ENCODE measurements around the gene OTX1.

DNA sequence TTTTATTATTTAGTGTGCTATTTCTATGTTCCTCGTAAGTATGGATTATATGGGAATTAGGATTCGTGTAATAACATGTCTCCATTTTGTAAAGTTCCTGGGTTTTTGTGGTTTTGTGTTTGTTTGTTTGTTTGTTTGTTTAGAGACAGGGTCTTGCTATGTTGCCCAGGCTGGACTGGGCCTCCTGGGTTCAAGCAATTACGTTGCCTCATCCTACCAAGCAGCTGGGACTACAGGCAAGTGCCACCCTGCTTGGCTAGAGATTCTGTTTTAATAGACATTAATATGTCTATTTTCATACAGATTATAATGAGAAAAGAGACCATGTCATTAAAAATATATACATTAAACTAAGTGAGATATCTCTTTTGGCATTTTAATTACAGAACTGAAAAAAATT is 35.2 kb upstream of the OTX1 start:
- TF ChIP-seq, protein P1, sequence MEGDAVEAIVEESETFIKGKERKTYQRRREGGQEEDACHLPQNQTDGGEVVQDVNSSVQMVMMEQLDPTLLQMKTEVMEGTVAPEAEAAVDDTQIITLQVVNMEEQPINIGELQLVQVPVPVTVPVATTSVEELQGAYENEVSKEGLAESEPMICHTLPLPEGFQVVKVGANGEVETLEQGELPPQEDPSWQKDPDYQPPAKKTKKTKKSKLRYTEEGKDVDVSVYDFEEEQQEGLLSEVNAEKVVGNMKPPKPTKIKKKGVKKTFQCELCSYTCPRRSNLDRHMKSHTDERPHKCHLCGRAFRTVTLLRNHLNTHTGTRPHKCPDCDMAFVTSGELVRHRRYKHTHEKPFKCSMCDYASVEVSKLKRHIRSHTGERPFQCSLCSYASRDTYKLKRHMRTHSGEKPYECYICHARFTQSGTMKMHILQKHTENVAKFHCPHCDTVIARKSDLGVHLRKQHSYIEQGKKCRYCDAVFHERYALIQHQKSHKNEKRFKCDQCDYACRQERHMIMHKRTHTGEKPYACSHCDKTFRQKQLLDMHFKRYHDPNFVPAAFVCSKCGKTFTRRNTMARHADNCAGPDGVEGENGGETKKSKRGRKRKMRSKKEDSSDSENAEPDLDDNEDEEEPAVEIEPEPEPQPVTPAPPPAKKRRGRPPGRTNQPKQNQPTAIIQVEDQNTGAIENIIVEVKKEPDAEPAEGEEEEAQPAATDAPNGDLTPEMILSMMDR (IDR thresholded peaks at IDR 0.05; ENCODE audit: low read depth, low read length, missing input control), result no peak
- TF ChIP-seq YY1 (IDR thresholded peaks at IDR 0.05), result no peak
- TF ChIP-seq GABPA (IDR thresholded peaks at IDR 0.05 in 1 of 2, conservative IDR thresholded peaks at IDR 0.05 in 1 of 2), result no peak
- TF ChIP-seq JUND (IDR thresholded peaks at IDR 0.05), result no peak
- no peak for TF ChIP-seq RAD21 (IDR thresholded peaks at IDR 0.05)
- no peak for TF ChIP-seq EGR1 (IDR thresholded peaks at IDR 0.05; ENCODE audit: low read depth in 2 of 2)
- TF ChIP-seq, protein P2, sequence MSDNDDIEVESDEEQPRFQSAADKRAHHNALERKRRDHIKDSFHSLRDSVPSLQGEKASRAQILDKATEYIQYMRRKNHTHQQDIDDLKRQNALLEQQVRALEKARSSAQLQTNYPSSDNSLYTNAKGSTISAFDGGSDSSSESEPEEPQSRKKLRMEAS (IDR thresholded peaks at IDR 0.05), result no peak
- TF ChIP-seq, protein P3, sequence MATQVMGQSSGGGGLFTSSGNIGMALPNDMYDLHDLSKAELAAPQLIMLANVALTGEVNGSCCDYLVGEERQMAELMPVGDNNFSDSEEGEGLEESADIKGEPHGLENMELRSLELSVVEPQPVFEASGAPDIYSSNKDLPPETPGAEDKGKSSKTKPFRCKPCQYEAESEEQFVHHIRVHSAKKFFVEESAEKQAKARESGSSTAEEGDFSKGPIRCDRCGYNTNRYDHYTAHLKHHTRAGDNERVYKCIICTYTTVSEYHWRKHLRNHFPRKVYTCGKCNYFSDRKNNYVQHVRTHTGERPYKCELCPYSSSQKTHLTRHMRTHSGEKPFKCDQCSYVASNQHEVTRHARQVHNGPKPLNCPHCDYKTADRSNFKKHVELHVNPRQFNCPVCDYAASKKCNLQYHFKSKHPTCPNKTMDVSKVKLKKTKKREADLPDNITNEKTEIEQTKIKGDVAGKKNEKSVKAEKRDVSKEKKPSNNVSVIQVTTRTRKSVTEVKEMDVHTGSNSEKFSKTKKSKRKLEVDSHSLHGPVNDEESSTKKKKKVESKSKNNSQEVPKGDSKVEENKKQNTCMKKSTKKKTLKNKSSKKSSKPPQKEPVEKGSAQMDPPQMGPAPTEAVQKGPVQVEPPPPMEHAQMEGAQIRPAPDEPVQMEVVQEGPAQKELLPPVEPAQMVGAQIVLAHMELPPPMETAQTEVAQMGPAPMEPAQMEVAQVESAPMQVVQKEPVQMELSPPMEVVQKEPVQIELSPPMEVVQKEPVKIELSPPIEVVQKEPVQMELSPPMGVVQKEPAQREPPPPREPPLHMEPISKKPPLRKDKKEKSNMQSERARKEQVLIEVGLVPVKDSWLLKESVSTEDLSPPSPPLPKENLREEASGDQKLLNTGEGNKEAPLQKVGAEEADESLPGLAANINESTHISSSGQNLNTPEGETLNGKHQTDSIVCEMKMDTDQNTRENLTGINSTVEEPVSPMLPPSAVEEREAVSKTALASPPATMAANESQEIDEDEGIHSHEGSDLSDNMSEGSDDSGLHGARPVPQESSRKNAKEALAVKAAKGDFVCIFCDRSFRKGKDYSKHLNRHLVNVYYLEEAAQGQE (IDR thresholded peaks at IDR 0.05), result no peak
- no peak for TF ChIP-seq FOXA1 (IDR thresholded peaks at IDR 0.05)
